WTC11 (cell line): ENCODE measurements around the gene INO80. TPM values are rescaled to one million over a fixed set of nuclear protein-coding genes. Genes with fewer than 3 reads are reported as not detected.

Experiments
- ATAC-seq: fragments of 200-7000 bp; cut with Tn5 transposase; 2 replicates; pipeline ENCODE4 v1.10.0; 2021; ENCODE audit warnings: mild to moderate bottlenecking, moderate library complexity
- CTCF ChIA-PET: fragments of 300-600 bp; sonication (Branson Sonifier 250); formaldehyde crosslinking; loops from one replicate; lab custom pipeline; 2021; ENCODE audit warnings: antibody characterized with exemption; lab: Charles Lee
- POLR2A ChIA-PET: fragments of 350-600 bp; sonication (Branson Sonifier 250); formaldehyde crosslinking; loops from one replicate; lab custom pipeline; 2021; ENCODE audit warnings: antibody characterized with exemption; lab: Charles Lee
- DNase-seq: peaks from one replicate; pipeline ENCODE4 v3.0.0; 2021; ENCODE audit warnings: low spot score
- H3K27ac Mint-ChIP-seq: 2 replicates; pipeline ENCODE4 v1.8.0; 2021; ENCODE audit warnings: mixed read lengths
- H3K27me3 Mint-ChIP-seq: 2 replicates; pipeline ENCODE4 v1.8.0; 2021; ENCODE audit warnings: low read depth, mild to moderate bottlenecking, moderate library complexity, mixed read lengths
- H3K36me3 Mint-ChIP-seq: 2 replicates; pipeline ENCODE4 v1.8.0; 2021; ENCODE audit warnings: mixed read lengths
- H3K4me1 Mint-ChIP-seq: 2 replicates; pipeline ENCODE4 v1.8.0; 2022; ENCODE audit warnings: mixed read lengths
- H3K4me3 Mint-ChIP-seq: 2 replicates; pipeline ENCODE4 v1.8.0; 2021; ENCODE audit warnings: mild to moderate bottlenecking, moderate library complexity, mixed read lengths
- H3K9me3 Mint-ChIP-seq: 2 replicates; pipeline ENCODE4 v1.8.0; 2021; ENCODE audit warnings: mixed read lengths
- ATF1 ChIP-seq: sonication (generic); formaldehyde crosslinking; IDR thresholded peaks from 2 replicates; pipeline ENCODE4 v1.8.1; 2023; ENCODE audit warnings: mild to moderate bottlenecking, moderate library complexity, missing genetic modification reagents
- FOXP1 ChIP-seq: sonication (generic); formaldehyde crosslinking; IDR thresholded peaks from 2 replicates; pipeline ENCODE4 v1.8.0; 2022; ENCODE audit warnings: missing genetic modification reagents, mild to moderate bottlenecking, moderate library complexity, borderline replicate concordance
- GABPB1 ChIP-seq: sonication (generic); formaldehyde crosslinking; IDR thresholded peaks from 2 replicates; pipeline ENCODE4 v1.8.1; 2023; ENCODE audit warnings: mild to moderate bottlenecking, missing genetic modification reagents
- NFYB ChIP-seq: sonication (generic); formaldehyde crosslinking; conservative IDR thresholded peaks from 2 replicates; pipeline ENCODE4 v1.8.0; 2022; ENCODE audit warnings: low read depth, missing genetic modification reagents
- SOX15 ChIP-seq: fragments of 250-450 bp; sonication (Bioruptor Pico); IDR thresholded peaks from 2 replicates; pipeline ENCODE4 v1.9.0; 2021; ENCODE audit warnings: mild to moderate bottlenecking
- TP53 ChIP-seq: sonication (generic); formaldehyde crosslinking; IDR thresholded peaks from 2 replicates; pipeline ENCODE4 v1.8.1; 2023; ENCODE audit warnings: mild to moderate bottlenecking, missing genetic modification reagents
- total RNA-seq: library from RNA; stranded (reverse); gene quantifications from 3 replicates; pipeline ENCODE4 v1.2.3, GENCODE V29; 2021
- TF ChIP-seq, protein P1 (sequence below): sonication (generic); formaldehyde crosslinking; IDR thresholded peaks from 2 replicates; pipeline ENCODE4 v1.8.1; 2022; ENCODE audit warnings: low read depth, missing genetic modification reagents, borderline replicate concordance
- TF ChIP-seq, protein P2 (sequence below): sonication (generic); formaldehyde crosslinking; IDR thresholded peaks from 2 replicates; pipeline ENCODE4 v1.8.1; 2023; ENCODE audit warnings: mild to moderate bottlenecking, moderate library complexity, missing genetic modification reagents
- TF ChIP-seq, protein P3 (sequence below): sonication (generic); formaldehyde crosslinking; IDR thresholded peaks from 2 replicates; pipeline ENCODE4 v1.8.1; 2023; ENCODE audit warnings: mild to moderate bottlenecking, missing genetic modification reagents, borderline replicate concordance
- TF ChIP-seq, protein P4 (sequence below): sonication (generic); formaldehyde crosslinking; conservative IDR thresholded peaks from 2 replicates; pipeline ENCODE4 v1.8.1; 2022; ENCODE audit warnings: mild to moderate bottlenecking, missing genetic modification reagents
- TF ChIP-seq, protein P5 (sequence below): sonication (generic); formaldehyde crosslinking; IDR thresholded peaks from 2 replicates; pipeline ENCODE4 v1.8.0; 2022; ENCODE audit warnings: mild to moderate bottlenecking, missing genetic modification reagents
- TF ChIP-seq, protein P6 (sequence below): sonication (generic); formaldehyde crosslinking; IDR thresholded peaks from 2 replicates; pipeline ENCODE4 v1.8.1; 2023; ENCODE audit warnings: mild to moderate bottlenecking, missing genetic modification reagents
- TF ChIP-seq, protein P7 (sequence below): sonication (generic); formaldehyde crosslinking; IDR thresholded peaks from 2 replicates; pipeline ENCODE4 v1.8.1; 2022; ENCODE audit warnings: low read depth, mild to moderate bottlenecking, moderate library complexity, missing genetic modification reagents, borderline replicate concordance
- TF ChIP-seq, protein P8 (sequence below): fragments of 250-450 bp; sonication (Bioruptor Pico); conservative IDR thresholded peaks from 2 replicates; pipeline ENCODE4 v1.9.0; 2021; ENCODE audit warnings: mild to moderate bottlenecking
- TF ChIP-seq, protein P9 (sequence below): sonication (generic); formaldehyde crosslinking; IDR thresholded peaks from 2 replicates; pipeline ENCODE4 v1.8.1; 2023; ENCODE audit warnings: mild to moderate bottlenecking, missing genetic modification reagents

Gene INO80
- total RNA-seq, 1 experiment from 2014 or later: 20.6 TPM

DNA sequence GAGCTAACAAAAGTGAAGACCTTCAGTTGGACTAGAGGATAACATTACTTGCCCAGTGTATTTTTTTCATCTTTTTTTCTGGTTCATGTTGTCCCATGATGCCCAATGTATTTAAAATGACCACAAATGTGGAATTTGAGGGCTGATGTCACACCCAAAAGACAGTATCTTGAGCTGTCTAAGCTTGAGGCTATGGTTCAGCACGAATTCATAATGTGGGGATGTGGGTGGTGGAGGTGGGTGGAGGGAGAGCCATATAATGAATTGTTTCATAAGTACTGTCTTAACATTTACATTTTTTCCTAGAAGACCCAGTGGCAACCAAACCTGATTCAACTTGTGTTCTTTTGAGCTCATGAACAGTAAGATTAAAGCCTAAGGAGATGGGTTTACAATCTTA, 125.3 kb downstream of the INO80 start:
- Mint-ChIP-seq H3K36me3 (peaks cover 51% of the 10 kb centered on the region), H3K9me3 (no peaks in the 10 kb centered on the region), H3K27me3 (no peaks in the 10 kb centered on the region), H3K27ac (no peak overlapping the region; the same call in 1 of the 2 replicates), H3K4me3 (no peak overlapping the region)
- no peak for ATAC-seq
- POLR2A ChIA-PET: no interaction called here
- CTCF ChIA-PET: interaction anchor here (1.5 kb wide), 1 partner anchor 49 kb away, joined by 6 read pairs; no protein-coding TSS in a partner anchor
- no peak for TF ChIP-seq ATF1 (CRISPR knock-in tag)
- TF ChIP-seq, protein P1, sequence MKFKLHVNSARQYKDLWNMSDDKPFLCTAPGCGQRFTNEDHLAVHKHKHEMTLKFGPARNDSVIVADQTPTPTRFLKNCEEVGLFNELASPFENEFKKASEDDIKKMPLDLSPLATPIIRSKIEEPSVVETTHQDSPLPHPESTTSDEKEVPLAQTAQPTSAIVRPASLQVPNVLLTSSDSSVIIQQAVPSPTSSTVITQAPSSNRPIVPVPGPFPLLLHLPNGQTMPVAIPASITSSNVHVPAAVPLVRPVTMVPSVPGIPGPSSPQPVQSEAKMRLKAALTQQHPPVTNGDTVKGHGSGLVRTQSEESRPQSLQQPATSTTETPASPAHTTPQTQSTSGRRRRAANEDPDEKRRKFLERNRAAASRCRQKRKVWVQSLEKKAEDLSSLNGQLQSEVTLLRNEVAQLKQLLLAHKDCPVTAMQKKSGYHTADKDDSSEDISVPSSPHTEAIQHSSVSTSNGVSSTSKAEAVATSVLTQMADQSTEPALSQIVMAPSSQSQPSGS (CRISPR knock-in tag): no peak
- TF ChIP-seq, protein P2, sequence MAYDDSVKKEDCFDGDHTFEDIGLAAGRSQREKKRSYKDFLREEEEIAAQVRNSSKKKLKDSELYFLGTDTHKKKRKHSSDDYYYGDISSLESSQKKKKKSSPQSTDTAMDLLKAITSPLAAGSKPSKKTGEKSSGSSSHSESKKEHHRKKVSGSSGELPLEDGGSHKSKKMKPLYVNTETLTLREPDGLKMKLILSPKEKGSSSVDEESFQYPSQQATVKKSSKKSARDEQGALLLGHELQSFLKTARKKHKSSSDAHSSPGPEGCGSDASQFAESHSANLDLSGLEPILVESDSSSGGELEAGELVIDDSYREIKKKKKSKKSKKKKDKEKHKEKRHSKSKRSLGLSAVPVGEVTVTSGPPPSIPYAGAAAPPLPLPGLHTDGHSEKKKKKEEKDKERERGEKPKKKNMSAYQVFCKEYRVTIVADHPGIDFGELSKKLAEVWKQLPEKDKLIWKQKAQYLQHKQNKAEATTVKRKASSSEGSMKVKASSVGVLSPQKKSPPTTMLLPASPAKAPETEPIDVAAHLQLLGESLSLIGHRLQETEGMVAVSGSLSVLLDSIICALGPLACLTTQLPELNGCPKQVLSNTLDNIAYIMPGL (CRISPR knock-in tag): no peak
- TF ChIP-seq, protein P3, sequence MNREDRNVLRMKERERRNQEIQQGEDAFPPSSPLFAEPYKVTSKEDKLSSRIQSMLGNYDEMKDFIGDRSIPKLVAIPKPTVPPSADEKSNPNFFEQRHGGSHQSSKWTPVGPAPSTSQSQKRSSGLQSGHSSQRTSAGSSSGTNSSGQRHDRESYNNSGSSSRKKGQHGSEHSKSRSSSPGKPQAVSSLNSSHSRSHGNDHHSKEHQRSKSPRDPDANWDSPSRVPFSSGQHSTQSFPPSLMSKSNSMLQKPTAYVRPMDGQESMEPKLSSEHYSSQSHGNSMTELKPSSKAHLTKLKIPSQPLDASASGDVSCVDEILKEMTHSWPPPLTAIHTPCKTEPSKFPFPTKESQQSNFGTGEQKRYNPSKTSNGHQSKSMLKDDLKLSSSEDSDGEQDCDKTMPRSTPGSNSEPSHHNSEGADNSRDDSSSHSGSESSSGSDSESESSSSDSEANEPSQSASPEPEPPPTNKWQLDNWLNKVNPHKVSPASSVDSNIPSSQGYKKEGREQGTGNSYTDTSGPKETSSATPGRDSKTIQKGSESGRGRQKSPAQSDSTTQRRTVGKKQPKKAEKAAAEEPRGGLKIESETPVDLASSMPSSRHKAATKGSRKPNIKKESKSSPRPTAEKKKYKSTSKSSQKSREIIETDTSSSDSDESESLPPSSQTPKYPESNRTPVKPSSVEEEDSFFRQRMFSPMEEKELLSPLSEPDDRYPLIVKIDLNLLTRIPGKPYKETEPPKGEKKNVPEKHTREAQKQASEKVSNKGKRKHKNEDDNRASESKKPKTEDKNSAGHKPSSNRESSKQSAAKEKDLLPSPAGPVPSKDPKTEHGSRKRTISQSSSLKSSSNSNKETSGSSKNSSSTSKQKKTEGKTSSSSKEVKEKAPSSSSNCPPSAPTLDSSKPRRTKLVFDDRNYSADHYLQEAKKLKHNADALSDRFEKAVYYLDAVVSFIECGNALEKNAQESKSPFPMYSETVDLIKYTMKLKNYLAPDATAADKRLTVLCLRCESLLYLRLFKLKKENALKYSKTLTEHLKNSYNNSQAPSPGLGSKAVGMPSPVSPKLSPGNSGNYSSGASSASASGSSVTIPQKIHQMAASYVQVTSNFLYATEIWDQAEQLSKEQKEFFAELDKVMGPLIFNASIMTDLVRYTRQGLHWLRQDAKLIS (CRISPR knock-in tag): no peak
- TF ChIP-seq FOXP1 (CRISPR knock-in tag): no peak
- TF ChIP-seq, protein P4, sequence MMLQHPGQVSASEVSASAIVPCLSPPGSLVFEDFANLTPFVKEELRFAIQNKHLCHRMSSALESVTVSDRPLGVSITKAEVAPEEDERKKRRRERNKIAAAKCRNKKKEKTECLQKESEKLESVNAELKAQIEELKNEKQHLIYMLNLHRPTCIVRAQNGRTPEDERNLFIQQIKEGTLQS (CRISPR knock-in tag): no peak
- TF ChIP-seq, protein P5, sequence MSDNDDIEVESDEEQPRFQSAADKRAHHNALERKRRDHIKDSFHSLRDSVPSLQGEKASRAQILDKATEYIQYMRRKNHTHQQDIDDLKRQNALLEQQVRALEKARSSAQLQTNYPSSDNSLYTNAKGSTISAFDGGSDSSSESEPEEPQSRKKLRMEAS: no peak
- TF ChIP-seq GABPB1: no peak
- TF ChIP-seq, protein P6, sequence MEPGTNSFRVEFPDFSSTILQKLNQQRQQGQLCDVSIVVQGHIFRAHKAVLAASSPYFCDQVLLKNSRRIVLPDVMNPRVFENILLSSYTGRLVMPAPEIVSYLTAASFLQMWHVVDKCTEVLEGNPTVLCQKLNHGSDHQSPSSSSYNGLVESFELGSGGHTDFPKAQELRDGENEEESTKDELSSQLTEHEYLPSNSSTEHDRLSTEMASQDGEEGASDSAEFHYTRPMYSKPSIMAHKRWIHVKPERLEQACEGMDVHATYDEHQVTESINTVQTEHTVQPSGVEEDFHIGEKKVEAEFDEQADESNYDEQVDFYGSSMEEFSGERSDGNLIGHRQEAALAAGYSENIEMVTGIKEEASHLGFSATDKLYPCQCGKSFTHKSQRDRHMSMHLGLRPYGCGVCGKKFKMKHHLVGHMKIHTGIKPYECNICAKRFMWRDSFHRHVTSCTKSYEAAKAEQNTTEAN (CRISPR knock-in tag): no peak
- TF ChIP-seq, all 79 proteins: peak for 0
- DNase-seq: no peak
- peaks cover 9% of the 10 kb centered on the region for H3K4me1 Mint-ChIP-seq

DNA sequence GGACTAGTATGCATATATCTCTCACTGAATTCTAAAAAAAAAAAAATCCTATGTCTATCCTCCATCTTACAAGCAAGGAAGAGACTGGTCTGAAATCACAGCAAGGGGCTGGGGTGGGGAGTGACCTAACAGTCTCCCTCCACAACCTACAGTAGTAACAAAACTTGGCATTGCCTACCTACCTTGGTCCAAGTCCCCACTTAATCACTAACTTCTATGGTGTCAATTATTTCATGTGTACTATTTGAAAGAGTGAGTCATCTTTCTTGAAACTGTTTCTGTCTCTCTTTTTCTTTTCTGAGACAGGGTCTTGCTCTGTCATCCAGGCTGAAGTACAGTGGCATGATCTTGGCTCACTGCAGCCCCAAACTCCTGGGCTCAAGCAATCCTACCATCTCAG, 126.0 kb downstream of the INO80 start:
- H3K9me3 Mint-ChIP-seq: no peaks in the 10 kb centered on the region
- H3K4me3 Mint-ChIP-seq: no peak overlapping the region
- peaks cover 9% of the 10 kb centered on the region for H3K4me1 Mint-ChIP-seq
- peaks cover 50% of the 10 kb centered on the region for H3K36me3 Mint-ChIP-seq
- ChIA-PET CTCF (no interaction called here), POLR2A (interaction anchor here (0.6 kb wide), 1 partner anchor 109 kb away, joined by 3 read pairs; no protein-coding TSS in a partner anchor)
- DNase-seq: no peak
- H3K27ac Mint-ChIP-seq: no peak overlapping the region
- H3K27me3 Mint-ChIP-seq: no peaks in the 10 kb centered on the region
- no peak for ATAC-seq
- TF ChIP-seq SOX15: no peak
- TF ChIP-seq, all 79 proteins: peak for 0

DNA sequence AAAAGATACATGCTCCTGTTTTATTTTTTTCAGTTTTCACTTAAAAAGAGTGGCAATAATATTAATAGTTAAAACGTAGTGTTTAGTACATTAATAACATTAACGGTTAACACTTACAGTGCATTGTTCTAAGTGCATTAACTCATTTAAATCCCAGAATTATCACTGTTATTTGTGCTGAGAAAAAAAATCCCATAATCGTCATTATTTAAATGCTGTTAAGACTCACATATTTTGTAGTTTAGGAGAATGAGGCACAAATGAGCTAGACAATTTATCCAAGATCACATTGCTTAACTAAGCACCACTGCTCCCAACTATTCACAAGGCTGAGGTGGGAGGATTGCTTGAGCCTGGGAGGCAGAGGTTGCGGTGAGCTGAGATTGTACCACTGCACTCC, 127.9 kb downstream of the INO80 start:
- Mint-ChIP-seq H3K4me1 (peaks cover 8% of the 10 kb centered on the region), H3K9me3 (no peaks in the 10 kb centered on the region), H3K27ac (no peak overlapping the region), H3K36me3 (peaks cover 67% of the 10 kb centered on the region), H3K27me3 (no peaks in the 10 kb centered on the region), H3K4me3 (no peak overlapping the region)
- POLR2A ChIA-PET: no interaction called here
- DNase-seq: no peak
- CTCF ChIA-PET: interaction anchor here (0.9 kb wide), 1 partner anchor 46 kb away, joined by 3 read pairs; no protein-coding TSS in a partner anchor
- ATAC-seq: no peak
- TF ChIP-seq, protein P7, sequence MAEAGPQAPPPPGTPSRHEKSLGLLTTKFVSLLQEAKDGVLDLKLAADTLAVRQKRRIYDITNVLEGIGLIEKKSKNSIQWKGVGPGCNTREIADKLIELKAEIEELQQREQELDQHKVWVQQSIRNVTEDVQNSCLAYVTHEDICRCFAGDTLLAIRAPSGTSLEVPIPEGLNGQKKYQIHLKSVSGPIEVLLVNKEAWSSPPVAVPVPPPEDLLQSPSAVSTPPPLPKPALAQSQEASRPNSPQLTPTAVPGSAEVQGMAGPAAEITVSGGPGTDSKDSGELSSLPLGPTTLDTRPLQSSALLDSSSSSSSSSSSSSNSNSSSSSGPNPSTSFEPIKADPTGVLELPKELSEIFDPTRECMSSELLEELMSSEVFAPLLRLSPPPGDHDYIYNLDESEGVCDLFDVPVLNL (CRISPR knock-in tag): no peak
- TF ChIP-seq NFYB (CRISPR knock-in tag) (no peak), TP53 (CRISPR knock-in tag) (no peak)
- TF ChIP-seq, protein P8, sequence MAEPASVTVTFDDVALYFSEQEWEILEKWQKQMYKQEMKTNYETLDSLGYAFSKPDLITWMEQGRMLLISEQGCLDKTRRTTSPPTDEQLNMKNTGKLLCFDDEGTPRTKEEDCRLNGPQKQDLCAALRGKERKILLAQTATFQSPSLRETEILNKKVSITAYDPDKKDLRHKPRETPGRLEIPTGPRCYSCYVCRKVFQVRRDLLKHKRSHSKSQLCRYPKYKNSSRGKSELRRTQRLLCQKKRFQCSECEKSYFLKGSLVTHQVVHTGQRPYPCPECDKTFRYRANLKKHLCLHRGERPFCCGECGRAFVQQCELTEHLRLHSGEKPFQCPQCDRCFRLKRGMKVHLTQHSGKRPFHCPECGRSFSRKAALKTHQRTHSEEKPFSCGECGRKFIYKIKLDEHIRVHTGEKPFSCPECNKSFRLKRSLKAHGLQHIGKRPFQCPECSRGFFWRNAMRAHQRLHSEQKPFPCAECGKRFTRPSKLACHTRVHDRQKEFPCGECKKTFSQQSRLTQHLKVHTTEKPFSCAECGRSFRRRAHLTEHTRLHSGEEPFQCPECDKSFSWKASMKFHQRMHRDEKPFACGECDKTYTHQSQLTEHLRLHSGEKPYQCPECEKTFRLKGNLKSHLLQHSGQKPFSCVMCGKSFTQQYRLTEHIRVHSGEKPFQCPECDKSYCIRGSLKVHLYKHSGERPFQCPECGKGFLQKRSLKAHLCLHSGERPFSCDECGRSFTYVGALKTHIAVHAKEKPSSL (CRISPR knock-in tag): no peak
- TF ChIP-seq, protein P9, sequence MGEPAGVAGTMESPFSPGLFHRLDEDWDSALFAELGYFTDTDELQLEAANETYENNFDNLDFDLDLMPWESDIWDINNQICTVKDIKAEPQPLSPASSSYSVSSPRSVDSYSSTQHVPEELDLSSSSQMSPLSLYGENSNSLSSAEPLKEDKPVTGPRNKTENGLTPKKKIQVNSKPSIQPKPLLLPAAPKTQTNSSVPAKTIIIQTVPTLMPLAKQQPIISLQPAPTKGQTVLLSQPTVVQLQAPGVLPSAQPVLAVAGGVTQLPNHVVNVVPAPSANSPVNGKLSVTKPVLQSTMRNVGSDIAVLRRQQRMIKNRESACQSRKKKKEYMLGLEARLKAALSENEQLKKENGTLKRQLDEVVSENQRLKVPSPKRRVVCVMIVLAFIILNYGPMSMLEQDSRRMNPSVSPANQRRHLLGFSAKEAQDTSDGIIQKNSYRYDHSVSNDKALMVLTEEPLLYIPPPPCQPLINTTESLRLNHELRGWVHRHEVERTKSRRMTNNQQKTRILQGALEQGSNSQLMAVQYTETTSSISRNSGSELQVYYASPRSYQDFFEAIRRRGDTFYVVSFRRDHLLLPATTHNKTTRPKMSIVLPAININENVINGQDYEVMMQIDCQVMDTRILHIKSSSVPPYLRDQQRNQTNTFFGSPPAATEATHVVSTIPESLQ (CRISPR knock-in tag): no peak
